Progenitor cell of endocrine pancreas (in vitro differentiated cells): ENCODE measurements around the gene KLHL8. TPM values are rescaled to one million over a fixed set of nuclear protein-coding genes. Genes with fewer than 3 reads are reported as not detected.
"Not testable (repeated sequence)": the region's sequence is repeated elsewhere in the genome, so short reads cannot be mapped to it uniquely, and the experiment has no call there.

Source experiments
- DNase-seq: peaks from one replicate; pipeline ENCODE4 v3.0.0; 2021; ENCODE audit warnings: low spot score; ENCODE audit not compliant: unreplicated experiment
- H3K27ac Mint-ChIP-seq: 2 replicates; pipeline ENCODE4 v1.8.0; 2021; ENCODE audit warnings: mild to moderate bottlenecking, moderate library complexity, mixed read lengths
- H3K27me3 Mint-ChIP-seq: 2 replicates; pipeline ENCODE4 v1.8.0; 2021; ENCODE audit warnings: mixed read lengths
- H3K36me3 Mint-ChIP-seq: 2 replicates; pipeline ENCODE4 v1.8.0; 2022; ENCODE audit warnings: mixed read lengths; ENCODE audit not compliant: insufficient read depth
- H3K4me1 Mint-ChIP-seq: 2 replicates; pipeline ENCODE4 v1.8.0; 2021; ENCODE audit warnings: low read depth, mixed read lengths
- H3K4me3 Mint-ChIP-seq: 2 replicates; pipeline ENCODE4 v1.8.0; 2021; ENCODE audit warnings: low read depth, mild to moderate bottlenecking, moderate library complexity, mixed read lengths
- H3K9me3 Mint-ChIP-seq: 2 replicates; pipeline ENCODE4 v1.8.0; 2021; ENCODE audit warnings: low read depth, mixed read lengths
- total RNA-seq: library from RNA; stranded (reverse); gene quantifications from 2 replicates; pipeline ENCODE4 v1.2.1, GENCODE V29; 2021
- TF ChIP-seq, protein P1 (sequence below): fragments of 200-600 bp; sonication (generic); IDR thresholded peaks from one replicate; pipeline ENCODE4 v1.5.0; 2021; ENCODE audit warnings: antibody characterized with exemption, mild to moderate bottlenecking; ENCODE audit not compliant: unreplicated experiment

KLHL8 gene
- total RNA-seq, 1 donor from 2014 or later: 13.6 TPM

DNA sequence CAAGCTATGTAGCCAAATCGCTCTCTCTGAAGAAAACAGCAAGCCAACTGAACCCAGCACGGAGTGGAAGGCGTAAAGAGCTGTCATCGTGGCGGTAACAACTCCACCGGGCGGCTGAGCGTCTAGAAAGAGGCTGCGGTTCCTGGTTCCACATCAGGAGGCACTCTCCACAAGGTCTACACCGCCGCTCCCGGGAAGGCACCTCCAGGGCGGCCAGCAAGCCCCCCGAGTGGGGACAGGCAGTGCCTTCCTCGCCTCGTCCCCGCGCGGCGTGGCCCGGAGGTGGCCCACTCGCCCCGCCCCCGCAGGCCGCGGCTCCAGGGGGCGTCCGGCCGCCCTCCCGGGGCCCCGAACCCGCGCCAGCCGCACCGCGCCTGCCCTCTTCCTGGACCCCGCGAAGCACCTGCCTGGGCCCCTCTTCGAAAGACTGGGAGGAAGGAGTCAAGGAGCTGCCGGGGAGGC, 755 bp downstream of the KLHL8 start:
- H3K27ac Mint-ChIP-seq: peak overlapping the region; percentile 98
- no peaks in the 10 kb centered on the region for H3K9me3 Mint-ChIP-seq
- peak overlapping the region; percentile 95 for H3K4me3 Mint-ChIP-seq
- H3K4me1 Mint-ChIP-seq: peaks cover 8% of the 10 kb centered on the region
- H3K27me3 Mint-ChIP-seq: peaks cover 6% of the 10 kb centered on the region
- H3K36me3 Mint-ChIP-seq: no peaks in the 10 kb centered on the region
- DNase-seq: peak; percentile 26
- TF ChIP-seq, protein P1, sequence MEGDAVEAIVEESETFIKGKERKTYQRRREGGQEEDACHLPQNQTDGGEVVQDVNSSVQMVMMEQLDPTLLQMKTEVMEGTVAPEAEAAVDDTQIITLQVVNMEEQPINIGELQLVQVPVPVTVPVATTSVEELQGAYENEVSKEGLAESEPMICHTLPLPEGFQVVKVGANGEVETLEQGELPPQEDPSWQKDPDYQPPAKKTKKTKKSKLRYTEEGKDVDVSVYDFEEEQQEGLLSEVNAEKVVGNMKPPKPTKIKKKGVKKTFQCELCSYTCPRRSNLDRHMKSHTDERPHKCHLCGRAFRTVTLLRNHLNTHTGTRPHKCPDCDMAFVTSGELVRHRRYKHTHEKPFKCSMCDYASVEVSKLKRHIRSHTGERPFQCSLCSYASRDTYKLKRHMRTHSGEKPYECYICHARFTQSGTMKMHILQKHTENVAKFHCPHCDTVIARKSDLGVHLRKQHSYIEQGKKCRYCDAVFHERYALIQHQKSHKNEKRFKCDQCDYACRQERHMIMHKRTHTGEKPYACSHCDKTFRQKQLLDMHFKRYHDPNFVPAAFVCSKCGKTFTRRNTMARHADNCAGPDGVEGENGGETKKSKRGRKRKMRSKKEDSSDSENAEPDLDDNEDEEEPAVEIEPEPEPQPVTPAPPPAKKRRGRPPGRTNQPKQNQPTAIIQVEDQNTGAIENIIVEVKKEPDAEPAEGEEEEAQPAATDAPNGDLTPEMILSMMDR: peak; percentile 54

GRCh38 chr4:87217235-87217763, 3.1 kb downstream of the KLHL8 start:
- not testable (repeated sequence) for H3K36me3 Mint-ChIP-seq, H3K4me1 Mint-ChIP-seq, DNase-seq, H3K27me3 Mint-ChIP-seq, H3K4me3 Mint-ChIP-seq, H3K27ac Mint-ChIP-seq, H3K9me3 Mint-ChIP-seq

- no peaks in the 10 kb centered on the region for H3K36me3 Mint-ChIP-seq
- no peaks in the 10 kb centered on the region for H3K27me3 Mint-ChIP-seq
- TF ChIP-seq, protein P1: no peak
- no peak for DNase-seq
- H3K4me3 Mint-ChIP-seq: no peak overlapping the region
- no peak overlapping the region for H3K27ac Mint-ChIP-seq
- no peaks in the 10 kb centered on the region for H3K9me3 Mint-ChIP-seq
- H3K4me1 Mint-ChIP-seq: peaks cover 8% of the 10 kb centered on the region
These were observed 3.9 kb downstream of the KLHL8 start for GRCh38 chr4:87216469-87216868.

- no peak for DNase-seq
These were observed 6.9 kb downstream of the KLHL8 start for GRCh38 chr4:87213421-87214075.

DNA sequence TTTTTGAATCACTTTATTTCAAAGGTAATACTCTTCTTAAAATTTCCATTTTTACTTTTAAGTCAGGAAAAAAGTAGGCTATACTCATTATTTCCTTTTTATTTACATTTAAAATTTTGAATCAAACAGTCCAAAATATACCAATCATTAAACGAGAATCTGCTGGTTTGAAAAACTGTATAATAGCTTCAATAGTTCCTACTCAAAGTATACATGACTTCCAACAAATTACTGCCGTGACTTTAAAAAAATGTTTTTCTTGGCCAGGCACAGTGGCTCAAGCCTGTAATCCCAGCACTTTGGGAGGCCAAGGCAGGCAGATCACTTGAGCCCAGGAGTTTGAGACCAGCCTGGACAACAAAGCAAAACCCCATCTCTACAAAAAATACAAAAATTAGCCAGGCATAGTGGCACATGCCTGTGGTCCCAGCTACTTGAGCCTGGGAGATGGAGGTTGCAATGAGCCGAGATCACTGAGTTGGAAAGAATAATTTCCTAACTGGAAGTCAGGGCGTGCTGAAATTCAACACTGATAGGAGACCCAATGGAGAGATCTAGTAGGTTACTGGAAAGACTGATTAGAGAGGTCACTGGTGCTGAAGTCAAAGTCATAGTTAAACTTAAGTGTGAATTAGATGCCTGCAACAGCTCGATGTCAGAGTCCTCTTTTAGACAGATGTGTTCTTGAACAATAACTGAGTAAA, 9.0 kb downstream of the KLHL8 start:
- Mint-ChIP-seq H3K9me3 (no peaks in the 10 kb centered on the region), H3K36me3 (peaks cover 7% of the 10 kb centered on the region), H3K27ac (no peak overlapping the region), H3K4me1 (no peaks in the 10 kb centered on the region), H3K4me3 (no peak overlapping the region), H3K27me3 (no peaks in the 10 kb centered on the region)
- no peak for DNase-seq
- TF ChIP-seq, protein P1: no peak

More at GRCh38 chr4:87213421-87214075, 6.9 kb downstream of the KLHL8 start:
- Mint-ChIP-seq H3K27ac (no peak overlapping the region), H3K4me1 (no peaks in the 10 kb centered on the region), H3K4me3 (no peak overlapping the region), H3K9me3 (no peaks in the 10 kb centered on the region), H3K36me3 (no peaks in the 10 kb centered on the region), H3K27me3 (no peaks in the 10 kb centered on the region)
- TF ChIP-seq, protein P1: no peak
